Activated CD4-positive, alpha-beta memory T cell treated with anti-CD3 and anti-CD28 coated beads for 36 hours (primary cell): Measurements from ENCODE around the gene PRR23E. TPM values are rescaled to one million over a fixed set of nuclear protein-coding genes. Genes with fewer than 3 reads are reported as not detected.

Source experiments
- CTCF ChIA-PET: fragments of 350-600 bp; sonication (Branson Sonifier 250); formaldehyde crosslinking; loops from one replicate; lab custom pipeline; 2021; ENCODE audit warnings: antibody characterized with exemption, inconsistent platforms; lab: Charles Lee
- POLR2A ChIA-PET: fragments of 350-600 bp; sonication (Branson Sonifier 250); formaldehyde crosslinking; loops from one replicate; lab custom pipeline; 2021; ENCODE audit warnings: antibody characterized with exemption; lab: Charles Lee
- DNase-seq: peaks from one replicate; pipeline ENCODE4 v3.0.0-alpha.2; 2020
- H3K27ac Mint-ChIP-seq: one replicate; pipeline ENCODE4 v1.8.0; 2021; ENCODE audit warnings: mixed read lengths
- H3K27me3 Mint-ChIP-seq: one replicate; pipeline ENCODE4 v1.8.0; 2021; ENCODE audit warnings: mixed read lengths
- H3K36me3 Mint-ChIP-seq: one replicate; pipeline ENCODE4 v1.8.0; 2021; ENCODE audit warnings: mixed read lengths
- H3K4me1 Mint-ChIP-seq: one replicate; pipeline ENCODE4 v1.8.0; 2021; ENCODE audit warnings: low read depth, mixed read lengths
- H3K4me3 Mint-ChIP-seq: one replicate; pipeline ENCODE4 v1.8.0; 2021; ENCODE audit warnings: mild to moderate bottlenecking, mixed read lengths
- H3K9me3 Mint-ChIP-seq: one replicate; pipeline ENCODE4 v1.8.0; 2021; ENCODE audit warnings: mixed read lengths
- intact Hi-C: fragments of 100-400 bp; cut with micrococcal nuclease; formaldehyde crosslinking; loops from one replicate; pipeline ENCODE4 v1.15.1; 2023
- total RNA-seq, 2 experiments: library from RNA; stranded (reverse); gene quantifications; one replicate each; pipeline ENCODE4 v1.2.3, GENCODE V29; 2021

Gene PRR23E
- total RNA-seq, 2 experiments from 2014 or later, result not detected

DNA sequence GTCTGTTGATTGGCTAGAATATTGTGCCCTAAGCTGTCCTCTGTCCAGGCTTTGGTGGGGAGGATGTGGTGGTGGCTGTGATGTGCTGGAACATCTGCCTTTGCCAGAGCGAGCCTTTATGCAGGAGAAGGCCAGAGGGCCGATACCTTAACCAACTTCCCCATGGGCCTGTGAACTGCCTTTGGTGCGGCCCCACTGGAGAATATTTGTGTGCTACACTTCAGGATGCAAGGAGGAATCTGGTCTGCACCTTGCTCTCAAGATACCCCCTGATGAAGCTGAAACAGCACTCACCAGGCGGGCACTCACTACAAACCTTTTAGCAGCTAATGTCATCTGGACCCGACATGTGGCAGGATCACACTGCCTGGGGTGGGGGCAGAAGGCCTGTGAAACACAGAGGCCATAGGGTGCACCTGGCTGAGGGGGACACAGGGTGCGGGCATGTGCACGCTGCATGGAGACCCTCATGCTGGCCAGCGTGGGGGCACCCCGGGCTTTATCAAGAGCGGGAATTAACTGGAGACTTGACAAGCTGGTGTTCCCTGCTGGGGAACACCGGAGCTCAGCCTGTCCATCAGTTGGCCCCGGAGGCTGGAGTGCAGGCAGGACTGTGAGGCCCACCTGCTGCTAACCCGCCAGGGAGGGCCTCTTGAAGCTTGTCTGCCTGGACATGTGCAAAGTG, 16.4 kb downstream of the PRR23E start:
- Mint-ChIP-seq H3K27ac (no peak overlapping the region), H3K27me3 (peaks cover 3% of the 10 kb centered on the region), H3K4me3 (no peak overlapping the region), H3K9me3 (no peaks in the 10 kb centered on the region), H3K36me3 (no peaks in the 10 kb centered on the region), H3K4me1 (no peaks in the 10 kb centered on the region)
- ChIA-PET CTCF (no interaction called here), POLR2A (no interaction called here)
- intact Hi-C loops, result no loop called here
- DNase-seq, result no peak

DNA sequence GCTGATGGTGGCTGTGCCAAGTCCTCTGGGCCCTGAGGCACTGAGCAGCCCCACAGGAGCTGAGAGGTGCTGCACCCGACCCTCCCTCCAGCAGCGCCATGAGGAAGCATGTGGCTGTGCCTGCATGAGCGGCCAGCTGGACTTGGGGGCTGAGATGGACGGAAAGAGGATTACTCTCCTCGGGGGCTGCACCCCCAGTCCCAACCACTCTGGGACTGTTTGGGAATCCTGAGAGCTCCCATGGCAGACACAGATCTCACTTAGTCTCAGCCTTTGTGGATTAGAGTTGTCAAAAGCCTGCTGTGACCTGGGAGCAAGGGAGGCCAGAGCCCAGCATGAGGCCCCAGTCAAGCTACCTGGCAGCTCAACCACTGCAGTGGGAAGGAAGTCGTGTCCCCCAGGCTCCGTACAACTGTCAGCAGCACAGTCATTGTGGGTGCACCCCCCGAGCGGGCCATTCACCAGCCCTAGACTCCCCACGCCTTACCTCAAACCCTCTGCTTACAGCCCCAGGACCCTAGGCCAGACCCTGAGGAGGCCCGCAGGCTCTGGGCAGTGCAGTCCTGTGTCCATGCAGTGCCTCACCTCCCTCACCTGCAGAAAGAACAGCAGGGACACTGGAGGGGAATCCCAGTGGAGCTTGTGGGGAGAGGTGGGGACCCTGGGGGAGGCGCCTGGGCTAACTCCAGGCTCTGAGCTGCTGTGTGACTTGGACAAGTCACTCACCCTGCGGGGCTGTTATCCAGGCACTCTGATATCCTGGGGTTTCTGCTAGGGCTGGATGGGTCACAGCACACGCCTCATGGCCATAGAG, 17.1 kb downstream of the PRR23E start:
- H3K4me1 Mint-ChIP-seq, result no peaks in the 10 kb centered on the region
- H3K9me3 Mint-ChIP-seq, result no peaks in the 10 kb centered on the region
- peaks cover 3% of the 10 kb centered on the region for H3K27me3 Mint-ChIP-seq
- no peak for DNase-seq
- H3K27ac Mint-ChIP-seq, result no peak overlapping the region
- H3K36me3 Mint-ChIP-seq, result no peaks in the 10 kb centered on the region
- ChIA-PET POLR2A (no interaction called here), CTCF (interaction anchor here (1.1 kb wide), 1 partner anchor 195 kb away, joined by 3 read pairs; no protein-coding TSS in a partner anchor)
- no peak overlapping the region for H3K4me3 Mint-ChIP-seq
- intact Hi-C loops, result no loop called here

DNA sequence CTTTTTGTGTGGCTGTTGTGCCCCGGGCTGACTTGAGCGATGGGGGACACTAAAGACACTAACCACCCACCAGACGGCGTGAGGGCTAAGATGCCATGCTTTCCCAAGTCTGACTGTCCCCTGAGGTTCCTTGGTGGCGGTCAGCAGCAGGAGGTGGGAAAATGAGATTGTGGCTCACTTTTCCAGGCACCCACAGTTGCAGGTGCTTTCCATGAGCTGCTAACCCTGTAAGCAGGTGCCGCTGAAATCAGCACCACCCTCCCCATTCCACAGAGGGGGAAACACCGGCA, 17.7 kb downstream of the PRR23E start:
- Mint-ChIP-seq H3K36me3 (no peaks in the 10 kb centered on the region), H3K4me1 (no peaks in the 10 kb centered on the region), H3K27me3 (peaks cover 3% of the 10 kb centered on the region), H3K9me3 (no peaks in the 10 kb centered on the region), H3K27ac (no peak overlapping the region), H3K4me3 (no peak overlapping the region)
- ChIA-PET POLR2A (no interaction called here), CTCF (interaction anchor here (1.1 kb wide), 1 partner anchor 194 kb away, joined by 3 read pairs; no protein-coding TSS in a partner anchor)
- intact Hi-C loops, result no loop called here
- DNase-seq, result no peak

DNA sequence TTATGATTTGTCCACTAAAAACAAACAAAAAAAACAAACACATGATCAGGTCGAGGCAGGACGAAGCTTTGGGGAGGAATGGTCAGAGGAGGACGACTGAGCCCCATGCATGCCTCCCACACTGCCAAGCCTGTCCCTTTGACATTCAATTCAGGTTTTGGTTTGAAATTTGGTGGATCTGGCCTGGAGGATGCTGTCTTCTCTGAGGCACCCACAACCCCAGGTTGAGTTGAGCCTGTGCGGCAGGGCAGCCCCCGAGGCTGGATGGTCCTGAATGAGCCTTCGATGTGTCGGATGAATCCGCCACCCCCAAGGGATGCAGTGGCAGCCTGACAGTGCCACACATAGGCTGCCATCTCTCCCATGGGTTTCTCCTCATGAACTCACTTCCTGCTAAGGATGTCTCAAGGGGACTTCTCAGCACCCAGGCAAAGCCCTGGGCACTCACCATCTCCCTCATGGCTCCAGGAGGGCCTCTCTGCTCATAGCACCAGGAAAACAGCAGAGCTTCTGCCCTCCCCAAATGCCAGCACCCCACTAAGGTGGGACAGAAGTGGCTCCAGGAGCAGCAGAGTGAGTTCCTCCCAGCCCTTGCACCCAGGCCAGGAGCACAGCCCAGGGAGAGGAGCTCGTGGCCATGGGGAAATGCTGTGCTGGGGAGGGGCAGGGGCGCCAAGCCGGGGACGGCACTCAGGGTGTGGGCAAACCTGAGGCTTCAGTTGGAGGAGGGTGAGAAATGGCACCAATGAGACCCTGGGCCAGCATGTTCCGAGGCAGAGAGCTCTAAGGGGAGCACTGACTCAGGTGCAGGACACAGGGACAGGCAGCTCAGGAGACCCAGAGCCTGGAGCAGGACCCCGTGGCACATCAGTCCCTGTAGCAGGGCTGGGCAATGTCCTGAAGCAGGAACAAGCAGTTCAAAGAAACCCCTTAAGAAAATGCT, 18.5 kb downstream of the PRR23E start:
- Mint-ChIP-seq H3K4me1 (no peaks in the 10 kb centered on the region), H3K27ac (no peak overlapping the region), H3K9me3 (no peaks in the 10 kb centered on the region), H3K36me3 (no peaks in the 10 kb centered on the region), H3K27me3 (peaks cover 5% of the 10 kb centered on the region), H3K4me3 (no peak overlapping the region)
- ChIA-PET CTCF (no interaction called here), POLR2A (no interaction called here)
- DNase-seq, result no peak
- intact Hi-C loops, result no loop called here

DNA sequence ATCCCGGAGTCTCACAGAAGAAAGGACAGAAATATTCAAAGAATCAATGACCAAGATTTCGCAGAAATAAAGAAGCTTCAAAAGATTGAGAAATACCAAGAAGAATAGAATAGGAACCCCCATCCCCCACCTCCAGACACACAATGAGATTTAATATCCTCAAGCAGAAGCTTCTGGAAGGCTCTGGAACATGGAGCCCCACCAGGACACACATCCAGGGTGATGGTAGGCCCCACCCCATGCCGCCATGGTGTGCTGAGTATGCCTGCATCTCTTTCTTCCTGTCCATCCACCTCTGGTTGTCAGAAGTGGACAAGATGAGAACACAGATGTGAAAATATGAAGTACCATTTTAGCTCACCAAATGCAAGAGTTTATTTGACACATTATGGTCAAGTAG, 19.3 kb downstream of the PRR23E start:
- Mint-ChIP-seq H3K4me1 (no peaks in the 10 kb centered on the region), H3K27me3 (peaks cover 5% of the 10 kb centered on the region), H3K4me3 (no peak overlapping the region), H3K27ac (no peak overlapping the region), H3K36me3 (no peaks in the 10 kb centered on the region), H3K9me3 (no peaks in the 10 kb centered on the region)
- ChIA-PET POLR2A (no interaction called here), CTCF (no interaction called here)
- no peak for DNase-seq
- intact Hi-C loops, result no loop called here

DNA sequence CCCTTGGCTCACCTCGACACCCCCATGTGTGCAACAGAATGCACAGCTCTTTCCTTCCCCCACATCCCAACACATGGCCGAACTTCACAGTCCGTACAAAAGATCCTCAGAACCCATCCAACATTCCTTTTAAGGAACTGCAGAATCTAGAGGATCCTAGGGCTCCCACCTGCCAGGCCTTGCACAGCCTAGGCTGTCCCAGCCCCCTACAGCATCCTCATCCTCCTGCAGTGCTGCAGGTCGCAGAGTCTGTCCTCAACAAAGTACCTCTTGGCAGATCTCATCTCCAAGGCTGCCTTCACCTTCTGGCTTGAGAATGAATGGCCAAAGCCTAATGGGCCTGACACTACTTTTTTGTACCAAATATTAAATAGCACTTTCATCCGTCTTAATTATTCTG, 19.8 kb downstream of the PRR23E start:
- peaks cover 5% of the 10 kb centered on the region for H3K27me3 Mint-ChIP-seq
- ChIA-PET POLR2A (no interaction called here), CTCF (no interaction called here)
- intact Hi-C loops, result no loop called here
- no peaks in the 10 kb centered on the region for H3K36me3 Mint-ChIP-seq
- no peak for DNase-seq
- no peaks in the 10 kb centered on the region for H3K4me1 Mint-ChIP-seq
- H3K4me3 Mint-ChIP-seq, result no peak overlapping the region
- H3K9me3 Mint-ChIP-seq, result no peaks in the 10 kb centered on the region
- H3K27ac Mint-ChIP-seq, result no peak overlapping the region

DNA sequence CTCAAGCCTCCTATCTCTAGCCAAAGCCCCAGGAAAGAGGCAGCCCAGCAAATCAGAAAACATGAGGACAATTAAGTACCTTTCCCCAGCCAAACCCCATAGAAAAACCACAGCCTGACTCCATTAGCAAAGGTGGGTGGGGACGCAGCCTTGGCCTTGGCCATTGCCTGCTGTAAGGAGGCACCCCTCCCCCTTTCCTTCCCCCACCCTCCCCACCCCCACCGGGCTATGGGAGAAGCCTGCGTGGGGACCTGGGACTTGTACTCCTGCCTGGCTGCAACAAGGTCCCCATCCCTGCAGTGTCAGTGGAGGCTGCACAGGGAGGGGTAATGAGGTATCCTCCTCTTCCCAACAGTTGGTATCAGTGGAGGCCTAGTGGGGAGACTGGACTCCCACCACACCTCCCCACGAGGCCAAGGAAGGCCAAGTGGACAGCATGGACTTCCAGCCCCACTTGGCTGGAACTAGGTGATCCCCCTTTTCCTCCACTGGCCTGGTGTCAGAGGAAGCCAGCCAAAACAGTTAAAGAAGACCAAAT, 20.5 kb downstream of the PRR23E start:
- H3K9me3 Mint-ChIP-seq, result no peaks in the 10 kb centered on the region
- ChIA-PET CTCF (no interaction called here), POLR2A (no interaction called here)
- no peak for DNase-seq
- no peaks in the 10 kb centered on the region for H3K4me1 Mint-ChIP-seq
- no peak overlapping the region for H3K4me3 Mint-ChIP-seq
- no peaks in the 10 kb centered on the region for H3K36me3 Mint-ChIP-seq
- intact Hi-C loops, result no loop called here
- peaks cover 5% of the 10 kb centered on the region for H3K27me3 Mint-ChIP-seq
- no peak overlapping the region for H3K27ac Mint-ChIP-seq

DNA sequence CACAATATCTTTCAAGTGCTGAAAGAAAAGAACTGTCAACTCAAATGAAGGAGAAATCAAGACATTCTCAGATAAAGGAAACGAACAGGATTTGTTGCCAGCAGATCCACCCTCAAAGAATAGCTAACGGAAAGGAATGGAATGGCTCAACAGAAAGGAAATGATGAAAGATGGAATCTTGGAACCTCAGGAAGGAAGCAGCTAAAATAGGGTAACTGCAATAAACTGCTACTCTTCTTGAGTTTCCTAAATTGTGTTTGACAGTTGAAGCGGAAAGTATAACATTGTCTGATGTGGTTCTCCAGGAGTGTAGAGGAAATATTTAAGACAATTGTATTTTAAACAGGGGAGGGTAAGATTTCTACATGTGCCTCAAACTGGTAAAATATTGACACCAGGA, 22.0 kb downstream of the PRR23E start:
- Mint-ChIP-seq H3K27ac (no peak overlapping the region), H3K27me3 (peaks cover 5% of the 10 kb centered on the region), H3K9me3 (no peaks in the 10 kb centered on the region), H3K36me3 (no peaks in the 10 kb centered on the region), H3K4me3 (no peak overlapping the region), H3K4me1 (no peaks in the 10 kb centered on the region)
- ChIA-PET CTCF (no interaction called here), POLR2A (no interaction called here)
- no peak for DNase-seq
- intact Hi-C loops, result no loop called here

DNA sequence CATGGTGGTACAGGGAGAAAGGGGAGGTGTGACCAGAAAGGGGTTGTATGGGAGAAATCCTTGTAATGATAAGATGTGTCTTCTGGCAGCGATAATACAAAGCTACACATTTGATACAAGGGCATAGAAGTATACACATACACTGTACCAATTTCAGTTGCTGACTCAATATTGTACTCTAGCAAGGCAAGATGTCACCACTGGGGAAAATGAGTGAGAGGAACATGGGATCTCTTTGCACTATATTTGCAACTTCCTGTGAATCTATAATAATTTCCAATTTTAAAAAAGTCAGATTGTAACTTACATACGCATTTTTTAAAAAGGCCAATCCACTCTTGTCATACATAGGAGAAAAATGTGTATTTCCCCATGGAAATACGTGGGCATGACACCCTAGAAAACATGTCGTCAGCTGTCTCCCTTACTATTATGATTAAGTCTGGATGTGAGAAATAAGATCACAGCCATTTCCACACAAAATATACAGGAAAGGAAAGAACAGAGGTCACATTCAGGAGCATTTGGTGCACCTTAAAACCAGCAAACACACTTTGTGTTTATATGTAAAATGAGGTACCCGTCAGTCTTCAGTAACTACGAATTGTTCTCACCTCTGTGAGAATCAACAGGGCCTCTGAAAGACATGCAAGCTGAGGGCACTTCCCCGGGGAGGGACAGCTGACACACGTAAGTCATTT, 22.9 kb downstream of the PRR23E start:
- DNase-seq, result no peak
- Mint-ChIP-seq H3K27ac (no peak overlapping the region), H3K9me3 (no peaks in the 10 kb centered on the region), H3K27me3 (peaks cover 8% of the 10 kb centered on the region), H3K4me1 (no peaks in the 10 kb centered on the region), H3K4me3 (no peak overlapping the region), H3K36me3 (no peaks in the 10 kb centered on the region)
- ChIA-PET CTCF (no interaction called here), POLR2A (no interaction called here)
- intact Hi-C loops, result no loop called here

DNA sequence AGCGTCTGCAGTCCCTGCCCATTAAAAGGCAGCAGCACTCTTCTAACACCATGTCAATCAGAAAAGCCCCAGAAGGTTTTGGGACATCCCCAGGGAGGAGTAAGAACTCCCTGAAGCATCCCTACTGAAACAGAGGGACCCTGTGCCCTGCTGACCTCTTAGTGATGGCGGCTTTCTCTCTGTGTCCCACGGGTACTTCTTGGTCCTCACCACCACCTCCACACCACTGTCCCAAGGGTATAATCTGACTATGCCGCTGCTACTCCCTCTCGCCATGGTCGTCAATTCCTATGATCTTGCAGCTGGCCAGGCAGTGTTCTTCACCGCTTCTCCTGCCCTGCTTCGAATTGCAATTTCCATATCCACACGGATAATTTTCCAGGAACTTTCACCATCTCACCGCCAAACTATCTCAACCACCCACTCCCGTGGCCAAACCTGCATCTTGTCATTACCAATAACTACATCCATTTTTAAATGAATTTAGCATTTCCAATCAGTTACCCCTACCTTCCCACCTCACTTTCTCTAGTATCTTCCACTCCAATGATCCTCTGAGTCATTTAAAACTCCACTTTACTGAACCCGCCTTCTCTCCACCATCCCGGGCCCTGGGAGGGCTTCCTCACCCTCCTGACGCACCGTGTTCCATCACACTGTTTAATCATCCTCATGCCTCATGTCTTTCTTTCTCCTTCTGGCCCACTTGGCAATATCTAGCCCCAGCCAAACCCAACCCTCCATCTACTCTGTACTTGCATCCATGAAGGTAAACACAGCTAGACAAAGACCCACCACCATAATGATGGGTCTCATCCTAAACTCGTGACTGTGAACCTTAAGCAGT, 23.7 kb downstream of the PRR23E start:
- peaks cover 8% of the 10 kb centered on the region for H3K27me3 Mint-ChIP-seq

More for the DNA sequence above, 23.7 kb downstream of the PRR23E start:
- H3K36me3 Mint-ChIP-seq, result no peaks in the 10 kb centered on the region
- H3K4me1 Mint-ChIP-seq, result no peaks in the 10 kb centered on the region
- POLR2A ChIA-PET, result no interaction called here
- CTCF ChIA-PET, result no interaction called here
- no peak overlapping the region for H3K4me3 Mint-ChIP-seq
- intact Hi-C loops, result no loop called here
- no peak overlapping the region for H3K27ac Mint-ChIP-seq
- H3K9me3 Mint-ChIP-seq, result no peaks in the 10 kb centered on the region
- no peak for DNase-seq
